OCI-LY3 (cell line): ENCODE results near the gene PTPRD.

Experiments
- CTCF ChIP-seq: fragments of 200-600, 300-600 bp; sonication (generic); IDR thresholded peaks from 2 replicates; pipeline ENCODE4 v1.5.1; 2014; ENCODE audit warnings: antibody characterized with exemption, low read length, low read depth
- EZH2phosphoT487 ChIP-seq: fragments of 200-600 bp; shearing (Covaris generic); IDR thresholded peaks from 2 replicates; pipeline ENCODE4 v1.6.1; 2018; ENCODE audit warnings: antibody characterized with exemption, mixed run types, low read depth

- TF ChIP-seq CTCF: no peak
- TF ChIP-seq EZH2phosphoT487: no peak
Measured at GRCh38 chr9:8389531-8389930, 2223.3 kb downstream of the PTPRD start.
